WTC11 (cell line): ENCODE data around the gene GBA2. TPM values are rescaled to one million over a fixed set of nuclear protein-coding genes. Genes with fewer than 3 reads are reported as not detected.

ENCODE experiments used
- ATAC-seq: fragments of 200-7000 bp; cut with Tn5 transposase; 2 replicates; pipeline ENCODE4 v1.10.0; 2021; ENCODE audit warnings: mild to moderate bottlenecking, moderate library complexity
- CTCF ChIA-PET: fragments of 300-600 bp; sonication (Branson Sonifier 250); formaldehyde crosslinking; loops from one replicate; lab custom pipeline; 2021; ENCODE audit warnings: antibody characterized with exemption; lab: Charles Lee
- POLR2A ChIA-PET: fragments of 350-600 bp; sonication (Branson Sonifier 250); formaldehyde crosslinking; loops from one replicate; lab custom pipeline; 2021; ENCODE audit warnings: antibody characterized with exemption; lab: Charles Lee
- DNase-seq: peaks from one replicate; pipeline ENCODE4 v3.0.0; 2021; ENCODE audit warnings: low spot score
- H3K27ac Mint-ChIP-seq: 2 replicates; pipeline ENCODE4 v1.8.0; 2021; ENCODE audit warnings: mixed read lengths
- H3K27me3 Mint-ChIP-seq: 2 replicates; pipeline ENCODE4 v1.8.0; 2021; ENCODE audit warnings: low read depth, mild to moderate bottlenecking, moderate library complexity, mixed read lengths
- H3K36me3 Mint-ChIP-seq: 2 replicates; pipeline ENCODE4 v1.8.0; 2021; ENCODE audit warnings: mixed read lengths
- H3K4me1 Mint-ChIP-seq: 2 replicates; pipeline ENCODE4 v1.8.0; 2022; ENCODE audit warnings: mixed read lengths
- H3K4me3 Mint-ChIP-seq: 2 replicates; pipeline ENCODE4 v1.8.0; 2021; ENCODE audit warnings: mild to moderate bottlenecking, moderate library complexity, mixed read lengths
- H3K9me3 Mint-ChIP-seq: 2 replicates; pipeline ENCODE4 v1.8.0; 2021; ENCODE audit warnings: mixed read lengths
- ATF3 ChIP-seq: sonication (generic); formaldehyde crosslinking; conservative IDR thresholded peaks from 2 replicates; pipeline ENCODE4 v1.8.1; 2022; ENCODE audit warnings: mild to moderate bottlenecking, missing genetic modification reagents
- CBFB ChIP-seq: sonication (generic); formaldehyde crosslinking; IDR thresholded peaks from 2 replicates; pipeline ENCODE4 v1.8.1; 2022; ENCODE audit warnings: mild to moderate bottlenecking, low read depth, missing genetic modification reagents
- FOXJ3 ChIP-seq: sonication (generic); formaldehyde crosslinking; IDR thresholded peaks from 2 replicates; pipeline ENCODE4 v1.9.0; 2021; ENCODE audit warnings: missing genetic modification reagents, mild to moderate bottlenecking, borderline replicate concordance
- FOXP1 ChIP-seq: sonication (generic); formaldehyde crosslinking; IDR thresholded peaks from 2 replicates; pipeline ENCODE4 v1.8.0; 2022; ENCODE audit warnings: missing genetic modification reagents, mild to moderate bottlenecking, moderate library complexity, borderline replicate concordance
- MLX ChIP-seq: sonication (generic); formaldehyde crosslinking; IDR thresholded peaks from 2 replicates; pipeline ENCODE4 v1.8.1; 2023; ENCODE audit warnings: mild to moderate bottlenecking, missing genetic modification reagents, moderate library complexity
- MYBL2 ChIP-seq: sonication (generic); formaldehyde crosslinking; IDR thresholded peaks from 2 replicates; pipeline ENCODE4 v1.8.1; 2023; ENCODE audit warnings: mild to moderate bottlenecking, moderate library complexity, missing genetic modification reagents
- OVOL2 ChIP-seq: fragments of 250-450 bp; sonication (Bioruptor Pico); IDR thresholded peaks from 2 replicates; pipeline ENCODE4 v1.9.0; 2021; ENCODE audit warnings: mild to moderate bottlenecking, borderline replicate concordance
- PRRX2 ChIP-seq: fragments of 250-450 bp; sonication (Bioruptor Pico); IDR thresholded peaks from 2 replicates; pipeline ENCODE4 v1.8.0; 2021; ENCODE audit warnings: mild to moderate bottlenecking
- RELA ChIP-seq: sonication (generic); formaldehyde crosslinking; IDR thresholded peaks from 2 replicates; pipeline ENCODE4 v1.8.1; 2022; ENCODE audit warnings: missing genetic modification reagents, mild to moderate bottlenecking, borderline replicate concordance
- SOX15 ChIP-seq: fragments of 250-450 bp; sonication (Bioruptor Pico); IDR thresholded peaks from 2 replicates; pipeline ENCODE4 v1.9.0; 2021; ENCODE audit warnings: mild to moderate bottlenecking
- STAT6 ChIP-seq: sonication (generic); formaldehyde crosslinking; conservative IDR thresholded peaks from 2 replicates; pipeline ENCODE4 v1.8.1; 2023; ENCODE audit warnings: mild to moderate bottlenecking, low read depth, missing genetic modification reagents, moderate library complexity
- USF2 ChIP-seq: sonication (generic); formaldehyde crosslinking; IDR thresholded peaks from 2 replicates; pipeline ENCODE4 v1.8.1; 2023; ENCODE audit warnings: mild to moderate bottlenecking, missing genetic modification reagents, moderate library complexity
- ZBTB21 ChIP-seq: sonication (generic); formaldehyde crosslinking; IDR thresholded peaks from 2 replicates; pipeline ENCODE4 v1.8.1; 2023; ENCODE audit warnings: mild to moderate bottlenecking, missing genetic modification reagents, borderline replicate concordance
- ZBTB43 ChIP-seq: sonication (generic); formaldehyde crosslinking; IDR thresholded peaks from 2 replicates; pipeline ENCODE4 v1.8.1; 2023; ENCODE audit warnings: mild to moderate bottlenecking, missing genetic modification reagents
- ZNF138 ChIP-seq: sonication (generic); formaldehyde crosslinking; conservative IDR thresholded peaks from 2 replicates; pipeline ENCODE4 v1.8.1; 2022; ENCODE audit warnings: mild to moderate bottlenecking, moderate library complexity, missing genetic modification reagents
- ZNF263 ChIP-seq: sonication (generic); formaldehyde crosslinking; IDR thresholded peaks from 2 replicates; pipeline ENCODE4 v1.8.1; 2022; ENCODE audit warnings: low read depth, mild to moderate bottlenecking, moderate library complexity, missing genetic modification reagents
- ZNF281 ChIP-seq: sonication (generic); formaldehyde crosslinking; IDR thresholded peaks from 2 replicates; pipeline ENCODE4 v1.8.0; 2023; ENCODE audit warnings: mild to moderate bottlenecking, missing genetic modification reagents
- ZNF425 ChIP-seq: fragments of 250-450 bp; sonication (Bioruptor Pico); conservative IDR thresholded peaks from 2 replicates; pipeline ENCODE4 v1.9.0; 2021; ENCODE audit warnings: mild to moderate bottlenecking
- ZNF532 ChIP-seq: fragments of 250-450 bp; sonication (Bioruptor Pico); IDR thresholded peaks from 2 replicates; pipeline ENCODE4 v1.9.0; 2021; ENCODE audit warnings: mild to moderate bottlenecking, borderline replicate concordance
- total RNA-seq: library from RNA; stranded (reverse); gene quantifications from 3 replicates; pipeline ENCODE4 v1.2.3, GENCODE V29; 2021

Gene GBA2
- total RNA-seq, 1 experiment from 2014 or later = 104 TPM

GRCh38 chr9:35766997-35767396 is 18.0 kb upstream of the GBA2 start:
- no peak overlapping the region for H3K27ac Mint-ChIP-seq
- ATAC-seq (no peak), DNase-seq (no peak)
- no peak overlapping the region for H3K4me3 Mint-ChIP-seq
- no peaks in the 10 kb centered on the region for H3K9me3 Mint-ChIP-seq
- peaks cover 9% of the 10 kb centered on the region for H3K4me1 Mint-ChIP-seq
- H3K36me3 Mint-ChIP-seq = no peaks in the 10 kb centered on the region
- TF ChIP-seq STAT6 (CRISPR knock-in tag) = no peak
- TF ChIP-seq FOXP1 (CRISPR knock-in tag) = no peak
- no peak for TF ChIP-seq ZNF263
- no peak for TF ChIP-seq ZNF138 (CRISPR knock-in tag)
- no peak for TF ChIP-seq ZBTB21 (CRISPR knock-in tag)
- TF ChIP-seq ZBTB43 (CRISPR knock-in tag) = no peak
- no peak for TF ChIP-seq CBFB (CRISPR knock-in tag)
- TF ChIP-seq ZNF425 (CRISPR knock-in tag) = no peak
- no peak for TF ChIP-seq ZNF281
- ChIA-PET CTCF (interaction anchor here (1.1 kb wide), 1 partner anchor 70 kb away, joined by 3 read pairs; no protein-coding TSS in a partner anchor), POLR2A (no interaction called here)
- H3K27me3 Mint-ChIP-seq = no peaks in the 10 kb centered on the region

GRCh38 chr9:35763803-35764202 is 14.8 kb upstream of the GBA2 start:
- Mint-ChIP-seq H3K9me3 (no peaks in the 10 kb centered on the region), H3K27me3 (no peaks in the 10 kb centered on the region), H3K4me3 (no peak overlapping the region), H3K36me3 (peaks cover 3% of the 10 kb centered on the region; the same call in 1 of the 2 replicates), H3K4me1 (peaks cover 20% of the 10 kb centered on the region), H3K27ac (no peak overlapping the region)
- DNase-seq (no peak), ATAC-seq (no peak)
- POLR2A ChIA-PET = no interaction called here
- CTCF ChIA-PET = interaction anchor here (0.6 kb wide), 1 partner anchor 18 kb away, joined by 3 read pairs; no protein-coding TSS in a partner anchor
- TF ChIP-seq ZNF532 = no peak
- no peak for TF ChIP-seq USF2
- TF ChIP-seq RELA = no peak
- no peak for TF ChIP-seq MYBL2 (CRISPR knock-in tag)
- no peak for TF ChIP-seq ATF3 (CRISPR knock-in tag)
- TF ChIP-seq ZNF263 = no peak
- TF ChIP-seq FOXJ3 (CRISPR knock-in tag) = no peak
- TF ChIP-seq SOX15 (CRISPR knock-in tag) = no peak
- TF ChIP-seq PRRX2 (CRISPR knock-in tag) = no peak
- no peak for TF ChIP-seq OVOL2 (CRISPR knock-in tag)
- no peak for TF ChIP-seq MLX
